TTC549 (cell line): ENCODE results near the gene AP4E1.
"Not testable (repeated sequence)": the region's sequence is repeated elsewhere in the genome, so short reads cannot be mapped to it uniquely, and the experiment has no call there.

ENCODE experiments used
- FAIRE-seq: peaks from 2 replicates; lab custom pipeline; 2012; peaks lifted over from hg19 to GRCh38; lab: Jason Lieb, UNC

The AP4E1 gene

GRCh38 chr15:50950745-50951144 lies 42.3 kb downstream of the AP4E1 start:
- FAIRE-seq = not testable (repeated sequence)

DNA sequence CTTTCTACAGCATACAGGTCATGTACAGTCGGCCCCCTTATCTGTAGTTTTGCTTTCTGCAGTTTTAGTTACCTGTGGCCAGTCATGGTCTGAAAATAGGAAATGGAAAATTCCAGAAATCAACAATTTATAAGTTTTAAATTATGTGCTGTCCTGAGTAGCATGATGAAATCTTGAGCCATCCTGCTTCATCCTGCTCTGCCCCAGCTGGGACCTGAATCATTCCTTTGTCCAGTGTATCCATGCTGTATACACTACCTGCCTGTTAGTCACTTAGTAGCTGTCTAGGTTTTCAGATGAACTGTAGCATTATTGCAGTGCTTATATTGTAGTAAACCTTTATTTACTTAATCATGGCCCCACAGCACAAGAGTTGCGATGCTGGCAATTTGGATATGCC lies 44.8 kb downstream of the AP4E1 start:
- FAIRE-seq = no peak

DNA sequence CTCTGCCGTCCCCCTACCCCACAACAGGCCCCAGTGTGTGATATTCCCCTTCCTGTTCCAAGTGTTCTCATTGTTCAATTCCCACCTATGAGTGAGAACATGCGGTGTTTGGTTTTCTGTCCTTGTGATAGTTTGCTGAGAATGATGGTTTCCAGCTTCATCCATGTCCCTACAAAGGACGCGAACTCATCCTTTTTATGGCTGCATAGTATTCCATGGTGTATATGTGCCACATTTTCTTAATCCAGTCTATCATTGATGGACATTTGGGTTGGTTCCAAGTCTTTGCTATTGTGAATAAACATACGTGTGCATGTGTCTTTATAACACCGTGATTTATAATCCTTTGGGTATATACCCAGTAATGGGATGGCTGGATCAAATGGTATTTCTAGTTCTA lies 46.4 kb downstream of the AP4E1 start:
- not testable (repeated sequence) for FAIRE-seq

DNA sequence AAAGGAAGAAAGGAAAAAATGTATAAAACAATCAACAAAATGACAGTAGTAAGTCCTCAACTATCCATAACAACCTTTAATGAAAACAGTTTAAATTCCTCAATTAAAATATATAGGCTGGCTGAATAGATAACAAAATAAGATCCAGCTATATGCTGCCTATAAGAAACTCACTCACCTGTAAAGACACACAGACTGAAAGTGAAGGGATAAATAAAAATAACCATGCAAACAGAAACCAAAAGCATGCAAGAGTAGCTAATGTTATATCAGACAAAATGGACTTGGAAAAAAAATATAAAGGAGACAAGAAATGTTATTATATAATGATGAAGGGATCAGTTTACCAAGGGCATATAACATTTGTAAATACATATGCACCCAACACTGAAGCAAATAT lies 51.2 kb downstream of the AP4E1 start:
- no peak for FAIRE-seq

DNA sequence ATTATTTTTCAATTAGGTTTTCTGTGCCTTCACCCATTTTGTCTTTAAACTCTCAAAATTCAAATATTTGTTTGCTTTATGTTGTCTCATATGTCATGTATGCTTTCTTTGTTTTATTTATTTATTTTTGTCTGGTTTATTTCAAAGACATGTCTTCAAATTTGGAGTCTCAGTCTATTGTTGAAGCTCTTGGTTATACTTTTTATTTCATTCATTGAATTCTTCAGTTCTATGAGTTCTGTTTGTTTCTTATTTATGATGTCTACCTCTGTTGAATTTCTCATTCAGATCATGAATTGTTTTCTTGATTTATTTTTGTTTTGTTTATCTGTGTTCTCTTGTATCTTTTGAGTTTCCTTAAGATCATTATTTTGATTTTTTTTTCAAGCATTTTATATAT lies 55.6 kb downstream of the AP4E1 start:
- peak; percentile 7 for FAIRE-seq

DNA sequence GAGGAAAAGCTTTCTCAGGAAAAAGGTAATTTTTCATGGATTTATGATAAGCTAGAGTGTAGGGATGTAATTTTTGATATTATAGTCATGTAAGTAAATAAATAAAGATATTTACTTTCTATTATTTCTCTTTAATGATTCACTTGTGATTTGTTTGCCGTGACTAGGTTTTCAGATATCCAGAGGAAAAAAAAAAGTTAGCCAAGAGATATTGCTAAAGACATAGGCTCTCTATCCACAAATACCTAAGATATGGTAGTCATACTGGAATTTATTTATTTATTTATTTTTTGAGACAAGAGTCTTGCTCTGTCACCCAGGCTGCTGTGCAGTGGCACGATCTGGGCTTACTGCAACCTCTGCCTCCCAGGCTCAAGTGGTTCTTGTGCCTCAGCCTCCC lies 59.9 kb downstream of the AP4E1 start:
- FAIRE-seq = no peak

GRCh38 chr15:50970524-50970923 lies 62.0 kb downstream of the AP4E1 start:
- no peak for FAIRE-seq

DNA sequence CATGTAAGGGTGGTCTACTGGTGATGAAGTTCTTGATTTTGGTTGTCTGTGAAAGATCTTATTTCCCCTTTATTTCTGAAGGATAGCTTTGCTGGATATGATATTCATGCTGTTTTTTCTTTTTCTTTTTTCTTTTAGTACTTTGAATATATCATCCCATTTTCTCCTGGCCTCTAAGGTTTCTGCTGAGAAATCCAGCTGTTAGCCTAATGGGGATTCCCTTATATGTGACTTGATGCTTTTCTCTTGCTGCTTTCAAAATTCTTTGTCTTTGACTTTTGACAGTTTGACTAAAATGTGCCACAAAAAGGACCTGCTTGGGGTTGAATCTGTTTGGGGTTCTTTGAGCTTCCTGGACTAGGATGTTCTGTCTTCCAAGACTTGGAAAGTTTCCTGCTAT lies 62.6 kb downstream of the AP4E1 start:
- FAIRE-seq = no peak

GRCh38 chr15:50971542-50971941 lies 63.1 kb downstream of the AP4E1 start:
- no peak for FAIRE-seq

GRCh38 chr15:50973605-50974004 lies 65.1 kb downstream of the AP4E1 start:
- no peak for FAIRE-seq

DNA sequence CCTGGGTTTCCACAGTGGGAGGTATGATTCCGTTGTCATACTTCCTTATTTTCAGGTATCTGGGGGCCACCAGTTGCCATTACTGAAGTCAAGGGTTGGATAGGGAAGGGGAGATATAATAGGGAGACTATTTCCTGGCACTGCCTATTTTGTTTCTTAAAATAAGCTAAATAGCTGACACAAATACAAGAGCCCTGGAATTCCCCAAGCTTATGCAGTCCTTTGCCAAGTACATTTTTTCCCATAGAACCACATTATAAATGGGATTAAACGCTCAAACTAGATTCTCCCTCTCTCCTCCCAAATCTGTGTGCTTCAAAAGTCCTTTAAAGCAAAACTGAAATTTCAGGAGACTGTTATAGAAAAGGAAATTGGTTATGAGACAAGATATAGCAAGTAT lies 68.7 kb downstream of the AP4E1 start:
- no peak for FAIRE-seq

GRCh38 chr15:50978580-50978979 lies 70.1 kb downstream of the AP4E1 start:
- FAIRE-seq = no peak

GRCh38 chr15:50979041-50979440 lies 70.6 kb downstream of the AP4E1 start:
- no peak for FAIRE-seq

DNA sequence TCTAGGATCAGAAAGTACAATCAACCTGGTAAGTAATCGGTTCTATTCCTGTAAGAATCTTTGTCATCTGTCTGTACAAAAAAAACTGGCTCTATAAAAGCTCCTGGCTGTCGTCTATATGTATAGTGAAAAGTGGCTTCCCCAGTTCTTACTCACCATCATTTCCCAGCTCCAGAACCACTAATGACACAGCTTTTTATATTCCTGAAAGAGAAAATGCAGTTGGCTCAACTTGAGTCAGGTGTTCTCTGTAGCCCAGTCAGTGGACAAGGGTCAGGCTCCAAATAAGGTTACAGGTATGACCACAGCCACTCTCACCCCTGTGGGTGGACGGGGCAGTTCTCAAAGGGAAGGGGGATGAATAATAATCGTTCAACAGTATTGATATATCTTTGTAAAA lies 85.1 kb downstream of the AP4E1 start:
- no peak for FAIRE-seq

GRCh38 chr15:50996641-50997040 lies 88.2 kb downstream of the AP4E1 start:
- FAIRE-seq = no peak

- FAIRE-seq = no peak
These were observed 89.0 kb downstream of the AP4E1 start for GRCh38 chr15:50997371-50998051.

- no peak for FAIRE-seq
These were observed 95.6 kb downstream of the AP4E1 start for GRCh38 chr15:51004103-51004551.

GRCh38 chr15:51006336-51006985 lies 98.0 kb downstream of the AP4E1 start:
- FAIRE-seq = no peak

DNA sequence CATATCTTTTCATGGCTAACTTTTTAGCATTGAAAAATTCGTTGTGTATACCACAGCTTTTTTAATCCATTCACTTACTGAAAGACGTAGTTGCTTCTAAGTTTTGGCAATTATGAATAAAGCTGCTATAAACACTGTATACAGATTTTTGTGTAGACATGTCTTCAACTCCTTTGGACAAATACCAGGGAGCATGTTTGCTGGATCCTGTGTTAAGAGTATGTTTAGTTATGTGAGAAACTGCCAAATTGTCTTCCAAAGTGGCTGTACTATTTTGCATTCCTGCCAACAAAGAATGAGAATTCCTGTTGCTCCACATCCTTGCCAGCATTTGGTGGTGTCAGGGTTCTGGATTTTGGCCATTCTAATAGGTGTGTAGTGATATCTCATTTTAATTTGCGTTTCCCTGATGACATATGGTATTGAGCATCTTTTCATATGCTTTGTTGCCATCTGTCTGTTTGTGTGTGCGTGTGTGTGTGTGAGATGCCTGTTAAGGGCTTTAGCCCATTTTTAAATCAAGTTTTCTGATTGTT lies 98.7 kb downstream of the AP4E1 start:
- no peak for FAIRE-seq

DNA sequence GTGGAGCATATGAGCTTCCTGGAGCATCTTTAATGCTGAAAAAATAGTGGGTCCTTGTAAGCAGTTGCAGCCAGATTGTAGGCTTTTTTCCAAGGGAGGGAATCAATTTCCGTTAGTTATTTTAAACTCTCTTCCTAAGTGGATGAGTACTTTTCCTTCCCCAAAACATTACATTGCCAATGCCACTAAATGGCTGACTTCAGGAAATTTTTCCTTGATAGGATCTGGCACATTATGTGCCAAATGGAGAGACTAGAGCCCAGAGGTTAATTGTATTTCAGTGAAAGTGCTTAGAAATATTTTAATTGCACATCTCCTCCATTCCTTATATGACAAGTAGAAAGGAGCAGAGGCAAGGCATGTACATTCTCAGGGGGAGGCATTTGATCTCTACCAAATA lies 102.7 kb downstream of the AP4E1 start:
- no peak for FAIRE-seq

GRCh38 chr15:51016615-51017014 lies 108.1 kb downstream of the AP4E1 start:
- FAIRE-seq = no peak

- FAIRE-seq = no peak
These were observed 113.7 kb downstream of the AP4E1 start for GRCh38 chr15:51022206-51022605.

GRCh38 chr15:51023499-51023898 lies 115.0 kb downstream of the AP4E1 start:
- FAIRE-seq = no peak
